Kidney (tissue), 14 donors: ENCODE measurements around the gene EPYC. TPM values are rescaled to one million over a fixed set of nuclear protein-coding genes. Genes with fewer than 3 reads are reported as not detected.
A peak's percentile ranks its signal among the peaks of the same experiment; 100 is the strongest.

Experiments
- DNase-seq, 5 donors: peaks; one replicate each; pipeline ENCODE4 v3.0.0-alpha.2; 2013 to 2020
- FAIRE-seq: peaks from 2 replicates; lab custom pipeline; 2012; peaks lifted over from hg19 to GRCh38; lab: Jason Lieb, UNC
- H3K27ac ChIP-seq, 2 donors: one replicate each; pipeline ENCODE4 v1.7.0; 2013; ENCODE audit warnings: low read depth in 2 of 2, low read length in 2 of 2, inconsistent platforms in 1 of 2
- H3K27me3 ChIP-seq: one replicate; pipeline ENCODE4 v1.7.1; 2013; ENCODE audit warnings: low read length, inconsistent platforms; ENCODE audit not compliant: control insufficient read depth, insufficient read depth
- H3K36me3 ChIP-seq, 3 donors: one replicate each; pipeline versions ENCODE4 v1.7.0 to v1.7.1; 2013; ENCODE audit warnings: low read length in 3 of 3, control low read depth in 1 of 3, inconsistent platforms in 1 of 3; ENCODE audit not compliant: insufficient read depth in 3 of 3, control insufficient read depth in 2 of 3
- H3K4me1 ChIP-seq, 3 donors: one replicate each; pipeline versions ENCODE4 v1.7.0 to v1.7.1; 2013; ENCODE audit warnings: low read length in 3 of 3, inconsistent platforms in 1 of 3, low read depth in 1 of 3; ENCODE audit not compliant: control insufficient read depth in 2 of 3, insufficient read depth in 2 of 3
- H3K4me3 ChIP-seq, 3 donors: one replicate each; pipeline versions ENCODE4 v1.7.0 to v1.8.1; 2013; ENCODE audit warnings: low read length in 3 of 3, control low read depth in 1 of 3, inconsistent platforms in 1 of 3
- H3K9ac ChIP-seq, 3 donors: one replicate each; pipeline versions ENCODE4 v1.7.0 to v1.7.1; 2013; ENCODE audit warnings: low read length in 3 of 3, control low read depth in 1 of 3, inconsistent platforms in 1 of 3
- H3K9me3 ChIP-seq, 3 donors: one replicate each; pipeline versions ENCODE4 v1.7.0 to v1.7.1; 2013; ENCODE audit warnings: low read length in 3 of 3, control low read depth in 1 of 3, inconsistent platforms in 1 of 3; ENCODE audit not compliant: control insufficient read depth in 2 of 3, insufficient read depth in 1 of 3
- CTCF ChIP-seq: IDR thresholded peaks from 3 replicates; pipeline ENCODE4 v1.5.1; 2012; ENCODE audit warnings: mild to moderate bottlenecking, moderate library complexity, borderline replicate concordance; ENCODE audit not compliant: insufficient read depth; ENCODE audit errors: extremely low read depth
- intact Hi-C: fragments of 100-400 bp; cut with DNase I; formaldehyde crosslinking; loops from one replicate; pipeline ENCODE4 v1.11.1; 2022
- polyA plus RNA-seq: library from polyadenylated mRNA; stranded (reverse); fragments of 350-450 nt; fragmentation: Illumina TruSeq; extraction: RNeasy Lipid Tissue Mini Kit (QIAGEN cat#74804); gene quantifications from one replicate; pipeline ENCODE4 v1.2.3, GENCODE V29; 2014; ENCODE audit warnings: low read depth, low replicate concordance; ENCODE audit not compliant: insufficient read depth
- total RNA-seq: library from RNA; stranded (reverse); fragmentation: NEBNext Ultra II Directional; extraction: Animal tissue kit (Norgen Biotek cat#: 25700); gene quantifications from one replicate; pipeline ENCODE4 v1.2.1, GENCODE V29; 2021
- donor health status: control.
- donor health status: control.
- donor health status: control.
- donor health status: control.
- donor health status: control.
- donor health status: DM: yes; HTN: yes; CAD: no.
- donor health status: Normal renal cell carcinoma (clear cell type).

The EPYC gene
- total and polyA plus RNA-seq, 2 donors from 2014 or later, result not detected

- H3K9me3 ChIP-seq, result no peaks in the 10 kb centered on the region
- no peaks in the 10 kb centered on the region for H3K4me1 ChIP-seq
- H3K27ac ChIP-seq, result no peak overlapping the region
- peak in 1 of 5 donors; percentile 70 for DNase-seq
- intact Hi-C loops, result no loop called here
- TF ChIP-seq CTCF, result no peak
- H3K27me3 ChIP-seq, result no peaks in the 10 kb centered on the region
- H3K36me3 ChIP-seq, result no peaks in the 10 kb centered on the region
- no peak for FAIRE-seq
- H3K9ac ChIP-seq, result no peak overlapping the region
- no peak overlapping the region for H3K4me3 ChIP-seq
These were observed 50.8 kb downstream of the EPYC start for GRCh38 chr12:90953956-90954421.

GRCh38 chr12:90951432-90952105 lies 53.2 kb downstream of the EPYC start:
- DNase-seq (no peak), FAIRE-seq (no peak)
- intact Hi-C loops, result no loop called here
- no peak for TF ChIP-seq CTCF
- H3K4me3 ChIP-seq, result no peak overlapping the region
- H3K27me3 ChIP-seq, result no peaks in the 10 kb centered on the region
- no peaks in the 10 kb centered on the region for H3K4me1 ChIP-seq
- no peak overlapping the region for H3K9ac ChIP-seq
- H3K9me3 ChIP-seq, result no peaks in the 10 kb centered on the region
- H3K36me3 ChIP-seq, result no peaks in the 10 kb centered on the region
- no peak overlapping the region for H3K27ac ChIP-seq

DNA sequence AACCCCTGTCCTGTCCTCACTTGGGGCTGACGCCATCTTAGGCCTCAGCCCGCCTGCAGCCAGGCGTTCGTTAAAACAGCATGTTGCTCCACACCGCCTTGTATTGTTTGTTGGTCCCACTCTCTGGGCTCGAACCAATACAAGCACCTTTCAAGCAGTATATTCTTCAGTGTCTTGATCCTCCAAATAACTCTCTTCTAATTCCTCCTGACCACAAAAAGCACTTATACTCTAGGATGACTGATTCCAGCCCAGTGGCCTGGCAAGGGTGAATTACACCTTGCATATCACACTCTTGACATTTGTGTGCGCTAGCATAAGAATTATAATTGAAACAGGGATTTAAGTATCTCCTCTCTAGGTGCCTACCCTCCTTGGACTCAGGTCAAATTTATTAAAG lies 56.9 kb downstream of the EPYC start:
- DNase-seq, result no peak
- H3K36me3 ChIP-seq, result no peaks in the 10 kb centered on the region
- intact Hi-C loops, result no loop called here
- FAIRE-seq, result no peak
- no peak overlapping the region for H3K9ac ChIP-seq
- no peak for TF ChIP-seq CTCF
- no peak overlapping the region for H3K27ac ChIP-seq
- no peak overlapping the region for H3K4me3 ChIP-seq
- no peaks in the 10 kb centered on the region for H3K9me3 ChIP-seq
- H3K4me1 ChIP-seq, result no peaks in the 10 kb centered on the region
- H3K27me3 ChIP-seq, result no peaks in the 10 kb centered on the region
